GM18517 (cell line): ENCODE measurements around the gene SHC4.
"Not testable (repeated sequence)": the region's sequence is repeated elsewhere in the genome, so short reads cannot be mapped to it uniquely, and the experiment has no call there.

ENCODE experiments used
- ATAC-seq: cut with Tn5 transposase; IDR thresholded peaks from one replicate; pipeline ENCODE4 v1.9.1; 2021; ENCODE audit warnings: mild to moderate bottlenecking, moderate library complexity; ENCODE audit not compliant: unreplicated experiment

Gene SHC4

DNA sequence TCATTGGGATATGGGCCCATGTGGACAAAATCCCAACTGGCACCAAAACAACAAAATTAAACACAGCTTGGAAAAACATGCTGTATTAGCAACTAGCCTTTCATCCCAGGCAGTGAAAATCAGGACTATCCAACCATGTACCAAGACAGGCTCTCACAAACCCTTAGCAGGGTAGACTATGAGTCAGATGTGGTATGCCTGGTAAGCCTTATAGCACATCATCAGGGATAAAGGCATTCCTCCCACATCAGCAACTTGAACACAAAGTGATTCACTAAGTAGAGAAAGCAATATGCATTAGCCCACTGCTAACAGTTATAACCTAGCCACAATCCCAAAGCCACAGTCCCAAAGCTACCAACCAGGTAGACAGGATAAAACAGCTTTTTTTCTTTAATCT lies 160.9 kb downstream of the SHC4 start:
- ATAC-seq, result no peak

DNA sequence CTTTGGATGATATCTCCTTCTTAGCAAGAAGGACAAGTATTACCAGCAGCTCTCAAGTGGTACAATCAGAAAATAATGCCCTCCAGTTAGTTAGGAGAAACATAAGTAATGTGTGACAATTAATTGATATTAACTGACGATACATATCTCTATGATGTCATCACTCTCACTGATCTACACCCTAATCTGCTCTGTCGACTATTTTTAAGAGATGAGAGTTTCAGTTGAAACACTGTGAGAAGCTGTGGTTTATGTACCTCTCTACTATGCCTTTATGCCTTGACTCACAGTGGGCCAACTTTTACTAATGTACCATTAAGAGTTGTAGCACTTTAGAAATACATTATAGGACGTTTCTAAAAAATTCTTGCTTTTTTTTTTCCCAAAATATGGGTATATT lies 161.5 kb downstream of the SHC4 start:
- no peak for ATAC-seq

DNA sequence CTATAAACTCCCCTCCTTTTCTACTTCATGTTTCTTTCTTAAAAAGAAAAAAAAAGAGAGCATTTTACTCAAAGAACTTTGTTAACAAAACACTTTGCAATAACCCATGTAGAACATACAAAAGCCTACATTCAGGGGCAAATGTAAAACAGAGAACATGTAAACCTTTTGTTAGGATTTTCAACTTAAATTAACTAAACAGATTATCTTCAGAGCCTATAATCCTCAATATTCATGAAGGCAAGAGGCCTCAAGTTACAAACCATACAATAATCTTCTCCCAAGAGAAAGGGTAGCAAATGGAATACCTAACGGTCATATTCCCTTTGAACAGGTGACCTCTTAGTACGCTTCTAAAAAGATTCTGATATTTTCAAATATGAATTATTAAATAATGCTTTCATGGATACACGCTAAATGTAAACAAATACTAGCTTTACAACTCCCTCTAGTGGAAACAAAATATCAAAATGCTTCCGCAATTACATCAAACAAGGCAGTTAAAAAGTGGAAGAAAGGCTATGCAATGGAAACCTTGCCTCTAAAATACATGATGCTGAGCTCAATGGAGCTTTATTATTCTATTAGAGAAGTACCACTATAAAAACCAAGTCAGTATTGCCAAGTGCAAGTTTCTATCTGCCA lies 162.8 kb downstream of the SHC4 start:
- ATAC-seq, result no peak

- no peak for ATAC-seq
Measured at GRCh38 chr15:48800245-48800644, 163.5 kb downstream of the SHC4 start.

- ATAC-seq, result no peak
Measured at GRCh38 chr15:48798319-48798718, 165.4 kb downstream of the SHC4 start.

GRCh38 chr15:48796930-48797329 lies 166.8 kb downstream of the SHC4 start:
- ATAC-seq, result no peak

DNA sequence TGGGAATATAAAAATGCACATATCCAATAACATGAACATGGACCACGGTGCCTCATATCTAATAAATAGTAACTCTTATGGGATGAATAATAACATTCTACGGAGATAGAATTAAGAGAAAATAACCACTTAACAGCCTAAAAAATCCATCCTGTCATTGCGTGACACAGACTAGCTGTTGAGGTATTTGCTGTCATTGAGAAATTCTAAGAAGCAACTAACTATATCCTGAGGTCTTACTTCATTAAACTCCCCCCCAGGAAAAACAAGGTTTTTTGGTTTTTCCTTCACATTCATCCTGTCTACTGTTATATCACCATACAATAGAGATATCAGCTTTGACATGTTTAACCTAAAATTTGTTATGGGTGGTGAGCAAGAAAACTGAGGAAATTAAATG lies 167.2 kb downstream of the SHC4 start:
- ATAC-seq, result no peak

DNA sequence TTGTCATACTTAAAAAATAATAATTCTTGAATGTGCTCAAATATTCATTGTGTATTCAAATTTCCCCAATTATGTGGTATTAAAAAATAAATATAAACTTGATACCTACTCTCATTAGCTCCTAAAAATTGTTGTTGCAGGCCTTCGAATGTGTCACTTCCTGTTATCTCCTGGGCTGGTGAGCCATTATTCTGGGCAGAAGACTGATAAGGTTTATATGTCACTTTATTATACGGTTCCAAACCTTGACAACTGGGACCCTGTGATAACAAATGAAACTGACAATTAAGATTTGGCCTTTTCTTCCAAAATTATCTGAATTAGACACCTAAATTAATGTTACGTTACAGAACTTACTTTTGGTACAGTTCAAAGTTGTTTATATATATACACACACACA lies 167.8 kb downstream of the SHC4 start:
- no peak for ATAC-seq

- peak; percentile 94 for ATAC-seq
Measured at GRCh38 chr15:48794697-48795134, 169.0 kb downstream of the SHC4 start.

DNA sequence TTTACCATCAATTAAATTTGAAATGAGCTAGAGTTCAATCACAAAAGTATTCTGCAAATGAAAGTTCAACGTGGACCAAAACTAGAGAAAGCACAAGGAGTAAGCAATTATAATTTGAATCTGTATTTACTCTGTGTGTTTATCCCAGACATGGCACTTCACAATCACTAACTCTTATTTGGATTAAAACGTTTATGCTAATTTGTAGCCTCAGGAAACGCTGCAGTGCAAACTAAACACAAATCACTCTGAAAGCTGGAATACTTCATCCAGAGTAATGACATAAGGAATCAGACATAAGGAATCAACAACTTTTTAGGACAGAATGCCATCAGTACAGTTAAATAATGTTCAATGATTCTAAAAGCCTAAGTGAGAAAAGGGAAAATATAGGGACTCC lies 171.3 kb downstream of the SHC4 start:
- no peak for ATAC-seq

- ATAC-seq, result not testable (repeated sequence)
Measured at GRCh38 chr15:48790466-48791115, 173.1 kb downstream of the SHC4 start.

DNA sequence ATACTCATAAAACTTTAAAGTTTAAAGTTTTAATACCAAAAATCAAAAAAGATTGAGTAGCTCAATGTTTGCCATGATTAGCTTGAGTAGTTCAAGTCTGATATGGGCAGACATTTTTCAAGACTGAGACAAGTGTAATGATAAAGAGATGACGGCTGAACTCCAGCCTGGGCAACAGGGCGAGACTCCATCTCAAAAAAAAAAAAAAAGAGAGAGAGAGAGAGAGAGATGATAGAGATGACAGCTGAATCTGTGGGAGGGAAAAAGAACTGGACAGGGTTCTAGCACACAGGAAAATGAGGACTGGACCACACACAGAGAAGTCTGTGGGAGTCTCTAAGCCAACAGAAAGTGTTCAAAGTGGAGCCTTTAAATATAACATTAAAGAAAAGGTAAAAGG lies 178.0 kb downstream of the SHC4 start:
- ATAC-seq, result no peak

DNA sequence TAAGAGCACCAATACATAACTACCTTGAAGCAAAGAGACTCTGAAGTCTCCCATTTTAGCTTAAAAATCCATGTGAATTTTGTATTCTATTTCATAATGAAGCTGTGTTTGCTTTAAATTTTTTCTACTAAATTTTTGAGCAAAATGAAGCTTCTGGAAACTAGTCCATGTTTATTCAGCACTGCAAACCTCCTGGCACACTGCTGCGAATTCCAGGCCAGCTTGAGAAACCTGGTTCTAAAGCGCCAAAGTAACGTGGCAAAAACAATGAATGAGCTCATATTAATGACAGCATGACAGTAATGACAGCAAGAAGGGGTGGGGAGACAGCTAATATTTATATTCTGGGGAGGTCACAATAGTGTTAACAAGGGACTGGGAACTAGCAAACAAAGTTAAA lies 178.5 kb downstream of the SHC4 start:
- ATAC-seq, result no peak

GRCh38 chr15:48784756-48785155 lies 179.0 kb downstream of the SHC4 start:
- no peak for ATAC-seq

DNA sequence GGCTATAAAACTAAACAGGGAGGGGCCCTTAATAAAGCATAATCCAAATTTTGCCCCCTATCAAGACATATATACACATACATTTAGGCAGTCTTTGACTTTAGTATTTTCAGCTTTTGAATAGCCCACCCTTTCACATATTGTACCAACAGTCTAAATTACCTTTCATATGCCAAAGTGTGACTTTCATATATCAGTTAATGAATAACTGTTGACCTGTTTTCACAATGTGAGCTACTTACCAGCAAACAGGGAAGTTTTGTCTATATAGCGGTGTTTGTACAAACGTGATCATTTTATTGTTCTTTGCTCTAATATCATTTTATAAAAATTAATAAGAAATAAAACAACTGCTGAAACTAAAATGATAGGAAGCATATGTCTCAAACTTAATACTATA lies 180.8 kb downstream of the SHC4 start:
- ATAC-seq, result peak; percentile 56

DNA sequence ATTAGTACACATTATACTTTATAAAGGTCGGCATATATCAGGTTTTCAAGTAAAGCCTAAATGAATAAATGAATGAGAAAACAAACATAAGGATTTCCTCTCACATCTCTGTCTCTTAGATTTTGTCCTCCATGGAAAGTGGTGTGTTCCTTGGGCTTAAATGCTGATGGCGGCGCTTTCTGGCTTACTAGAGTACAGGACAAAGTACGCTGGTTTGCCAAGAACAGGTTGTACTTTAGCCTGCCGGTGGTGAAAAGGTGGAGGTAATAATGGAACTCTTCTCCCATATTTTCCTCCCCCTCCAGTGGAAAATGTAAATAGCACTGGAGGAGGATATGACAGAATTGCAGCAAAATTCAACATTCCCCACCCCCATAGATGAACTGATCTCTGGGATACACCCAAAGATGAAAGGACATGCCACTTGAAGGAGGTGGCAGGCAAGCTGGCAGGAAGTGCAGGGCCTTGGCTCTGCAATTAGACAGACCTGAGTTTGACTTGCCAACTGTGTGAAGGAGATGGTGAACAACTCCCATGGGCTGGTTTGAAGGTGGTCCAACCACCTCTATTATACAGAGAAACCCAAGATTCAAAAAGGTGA lies 182.1 kb downstream of the SHC4 start:
- no peak for ATAC-seq

GRCh38 chr15:48781017-48781416 lies 182.7 kb downstream of the SHC4 start:
- ATAC-seq, result no peak

DNA sequence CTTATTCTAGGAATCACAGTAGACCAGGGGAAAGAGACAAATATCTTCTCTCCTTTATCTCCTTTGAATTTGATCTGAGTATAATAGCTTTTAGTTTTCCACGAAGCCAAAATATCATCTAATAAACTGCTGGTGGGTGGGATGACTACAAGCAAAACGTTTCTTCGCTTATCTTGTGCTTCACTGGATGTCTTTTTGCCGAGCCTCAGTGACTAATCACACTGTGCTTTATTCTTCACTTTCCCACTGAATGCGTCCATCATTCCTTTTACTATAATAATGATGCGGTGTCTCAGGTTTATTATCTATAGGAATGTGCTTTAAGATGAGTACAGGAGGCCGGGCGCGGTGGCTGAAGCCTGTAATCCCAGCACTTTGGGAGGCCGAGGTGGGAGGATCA lies 185.4 kb downstream of the SHC4 start:
- ATAC-seq, result no peak

DNA sequence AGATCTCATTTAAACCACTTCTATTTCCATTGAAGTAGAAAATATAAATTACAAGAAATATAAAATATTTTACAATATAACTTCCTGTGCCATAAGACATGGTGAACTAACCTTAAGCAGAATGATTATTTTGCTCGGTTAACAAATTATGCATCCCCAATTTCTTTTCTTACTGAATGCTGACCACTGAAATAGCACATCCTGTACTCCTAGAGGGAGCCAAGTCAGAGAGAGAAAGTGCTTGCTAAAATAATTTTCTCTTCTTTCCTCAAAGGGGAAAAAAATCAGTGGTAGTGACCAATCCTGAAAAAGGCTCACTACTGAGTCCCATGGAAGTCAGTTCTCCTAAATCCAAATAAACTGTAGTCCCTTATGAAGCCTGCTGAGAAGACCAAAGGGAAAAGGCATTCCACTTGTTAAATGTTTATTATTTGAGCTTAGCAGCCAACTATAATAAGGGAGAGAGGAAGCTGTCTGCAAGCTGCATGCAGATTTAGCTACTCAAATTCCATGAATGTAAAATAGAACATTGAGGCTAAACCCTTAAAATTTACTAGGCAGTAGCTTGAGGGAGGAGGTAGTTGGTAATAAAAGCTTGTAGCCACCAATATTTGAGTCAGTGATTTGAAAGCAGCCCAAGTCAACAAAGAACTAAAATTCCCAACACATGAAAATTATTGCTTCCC lies 185.9 kb downstream of the SHC4 start:
- no peak for ATAC-seq

- no peak for ATAC-seq
Measured at GRCh38 chr15:48775546-48775945, 188.2 kb downstream of the SHC4 start.

DNA sequence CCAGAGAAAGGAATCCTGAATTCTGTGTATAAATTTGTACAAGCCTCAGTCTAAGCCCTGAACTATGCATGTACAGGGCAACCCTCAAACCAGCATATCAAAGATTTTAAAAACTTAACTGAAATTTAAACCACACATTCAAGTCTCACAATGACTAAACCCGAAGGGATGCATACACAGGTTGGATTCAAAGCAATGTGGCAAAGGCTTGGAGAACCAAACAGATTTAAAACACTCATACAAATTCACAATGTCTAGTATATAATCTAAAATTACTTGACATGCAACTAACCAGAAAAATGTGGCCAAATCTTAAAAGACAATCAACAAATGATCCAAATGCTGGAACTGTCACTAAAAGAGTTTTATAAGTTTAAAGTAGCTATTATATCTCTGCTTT lies 189.2 kb downstream of the SHC4 start:
- no peak for ATAC-seq
